Vagina (tissue), 2 donors: ENCODE measurements around the gene GRN. TPM values are rescaled to one million over a fixed set of nuclear protein-coding genes. Genes with fewer than 3 reads are reported as not detected.

Experiments
- DNase-seq, 2 donors: peaks; one replicate each; pipeline ENCODE4 v3.0.0-alpha.2; 2017; ENCODE audit errors: extremely low spot score in 2 of 2
- H3K27ac ChIP-seq: fragments of 200-600 bp; sonication (generic); one replicate; pipeline ENCODE4 v1.5.1; 2019
- H3K27me3 ChIP-seq: fragments of 200-600 bp; sonication (generic); one replicate; pipeline ENCODE4 v1.5.1; 2019
- H3K36me3 ChIP-seq, 2 donors: fragments of 200-600 bp; sonication (generic); one replicate each; pipeline ENCODE4 v1.5.1; 2017 to 2019
- H3K4me1 ChIP-seq: fragments of 200-600 bp; sonication (generic); one replicate; pipeline ENCODE4 v1.5.1; 2019
- H3K4me3 ChIP-seq, 2 donors: fragments of 200-600 bp; sonication (generic); 1 replicate in 1 of 2; 2 replicates in 1 of 2; pipeline ENCODE4 v1.5.1; 2016 to 2019
- H3K9me3 ChIP-seq: fragments of 200-600 bp; sonication (generic); one replicate; pipeline ENCODE4 v1.5.1; 2019
- POLR2A ChIP-seq, 2 donors: fragments of 450-650 bp; IDR thresholded peaks; one replicate each; pipeline ENCODE4 v1.6.1; 2017; ENCODE audit warnings: antibody characterized with exemption in 2 of 2, mild to moderate bottlenecking in 2 of 2, moderate library complexity in 2 of 2
- POLR2AphosphoS5 ChIP-seq, 2 donors: sonication (generic); formaldehyde crosslinking; IDR thresholded peaks; one replicate each; pipeline ENCODE4 v1.9.0; 2017; ENCODE audit warnings: antibody characterized with exemption in 2 of 2, mild to moderate bottlenecking in 2 of 2, low read depth in 1 of 2; ENCODE audit not compliant: insufficient read depth in 1 of 2
- intact Hi-C: fragments of 100-400 bp; cut with DNase I; formaldehyde crosslinking; loops from one replicate; pipeline ENCODE4 v1.15.1; 2023
- total RNA-seq: library from RNA; depleted of rRNA; stranded (reverse); fragments of >200 nt; gene quantifications from one replicate; pipeline ENCODE4 v1.2.3, GENCODE V29; 2016
- TF ChIP-seq, protein P1 (sequence below), 3 experiments: fragments of 450-650 bp in 2 of 3; fragments of 200-600 bp in 1 of 3; sonication (generic) in 1 of 3; IDR thresholded peaks; one replicate each; pipeline ENCODE4 v1.5.1; 2017 to 2019; ENCODE audit warnings: antibody characterized with exemption in 3 of 3, mild to moderate bottlenecking in 2 of 3, moderate library complexity in 2 of 3

GRN gene
- total RNA-seq, 1 donor from 2014 or later = 268 TPM

DNA sequence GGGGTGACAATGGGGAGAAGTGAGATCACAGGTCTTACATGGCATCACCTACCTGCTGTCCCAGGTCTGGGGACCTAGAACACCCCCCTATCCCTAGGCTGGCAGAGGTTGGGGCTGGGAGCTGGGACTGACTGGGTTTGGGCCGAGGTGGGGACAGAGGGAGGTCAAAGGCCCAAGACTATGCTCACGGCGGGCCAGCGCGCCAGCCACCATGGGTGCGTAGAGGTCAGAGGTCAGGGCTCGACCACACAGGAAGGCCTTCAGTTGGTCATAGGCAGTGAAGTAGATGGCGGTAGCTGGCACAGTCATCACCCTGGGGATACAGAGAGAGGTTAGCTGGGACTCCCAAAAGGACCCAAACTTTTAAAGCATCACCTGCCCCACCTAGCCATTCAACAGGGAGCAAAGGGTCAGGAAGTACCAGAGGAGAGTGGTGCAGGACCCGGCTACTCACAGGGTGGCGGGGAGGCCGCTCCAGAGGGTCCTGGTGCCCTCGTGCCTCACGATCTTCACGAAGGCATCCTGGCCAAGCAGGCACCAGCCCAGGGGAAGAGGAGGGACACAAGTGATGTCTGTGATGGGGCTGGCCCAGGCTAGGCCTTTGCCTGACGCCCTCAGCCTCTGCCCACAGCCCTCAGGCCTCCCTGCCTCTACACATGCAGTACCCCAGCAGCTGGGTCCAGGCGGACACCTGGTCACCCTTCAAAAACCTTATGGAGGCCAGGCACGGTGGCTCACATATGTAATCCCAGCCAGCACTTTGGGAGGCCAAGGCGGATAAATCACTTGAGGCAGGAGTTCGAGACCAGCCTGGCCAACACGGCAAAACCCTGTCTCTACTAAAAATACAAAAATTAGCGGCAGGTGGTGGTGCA is 23.6 kb upstream of the GRN start:
- H3K4me1 ChIP-seq = peaks cover 32% of the 10 kb centered on the region
- peaks cover 0 to 33% of the 10 kb centered on the region in 2 donors for H3K36me3 ChIP-seq
- intact Hi-C loops = loop anchor here (5.0 kb wide), 1 partner anchor 109 kb away; no protein-coding TSS in a partner anchor
- H3K27ac ChIP-seq = no peak overlapping the region
- DNase-seq = no peak
- TF ChIP-seq, protein P1, sequence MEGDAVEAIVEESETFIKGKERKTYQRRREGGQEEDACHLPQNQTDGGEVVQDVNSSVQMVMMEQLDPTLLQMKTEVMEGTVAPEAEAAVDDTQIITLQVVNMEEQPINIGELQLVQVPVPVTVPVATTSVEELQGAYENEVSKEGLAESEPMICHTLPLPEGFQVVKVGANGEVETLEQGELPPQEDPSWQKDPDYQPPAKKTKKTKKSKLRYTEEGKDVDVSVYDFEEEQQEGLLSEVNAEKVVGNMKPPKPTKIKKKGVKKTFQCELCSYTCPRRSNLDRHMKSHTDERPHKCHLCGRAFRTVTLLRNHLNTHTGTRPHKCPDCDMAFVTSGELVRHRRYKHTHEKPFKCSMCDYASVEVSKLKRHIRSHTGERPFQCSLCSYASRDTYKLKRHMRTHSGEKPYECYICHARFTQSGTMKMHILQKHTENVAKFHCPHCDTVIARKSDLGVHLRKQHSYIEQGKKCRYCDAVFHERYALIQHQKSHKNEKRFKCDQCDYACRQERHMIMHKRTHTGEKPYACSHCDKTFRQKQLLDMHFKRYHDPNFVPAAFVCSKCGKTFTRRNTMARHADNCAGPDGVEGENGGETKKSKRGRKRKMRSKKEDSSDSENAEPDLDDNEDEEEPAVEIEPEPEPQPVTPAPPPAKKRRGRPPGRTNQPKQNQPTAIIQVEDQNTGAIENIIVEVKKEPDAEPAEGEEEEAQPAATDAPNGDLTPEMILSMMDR (IDR thresholded peaks at IDR 0.05) = no peak
- no peak for TF ChIP-seq POLR2A (IDR thresholded peaks at IDR 0.05)
- TF ChIP-seq POLR2AphosphoS5 (IDR thresholded peaks at IDR 0.05; ENCODE audit: insufficient read depth in 1 of 2, low read depth in 1 of 2) = no peak
- H3K9me3 ChIP-seq = no peaks in the 10 kb centered on the region
- H3K27me3 ChIP-seq = no peaks in the 10 kb centered on the region
- no peak overlapping the region for H3K4me3 ChIP-seq

DNA sequence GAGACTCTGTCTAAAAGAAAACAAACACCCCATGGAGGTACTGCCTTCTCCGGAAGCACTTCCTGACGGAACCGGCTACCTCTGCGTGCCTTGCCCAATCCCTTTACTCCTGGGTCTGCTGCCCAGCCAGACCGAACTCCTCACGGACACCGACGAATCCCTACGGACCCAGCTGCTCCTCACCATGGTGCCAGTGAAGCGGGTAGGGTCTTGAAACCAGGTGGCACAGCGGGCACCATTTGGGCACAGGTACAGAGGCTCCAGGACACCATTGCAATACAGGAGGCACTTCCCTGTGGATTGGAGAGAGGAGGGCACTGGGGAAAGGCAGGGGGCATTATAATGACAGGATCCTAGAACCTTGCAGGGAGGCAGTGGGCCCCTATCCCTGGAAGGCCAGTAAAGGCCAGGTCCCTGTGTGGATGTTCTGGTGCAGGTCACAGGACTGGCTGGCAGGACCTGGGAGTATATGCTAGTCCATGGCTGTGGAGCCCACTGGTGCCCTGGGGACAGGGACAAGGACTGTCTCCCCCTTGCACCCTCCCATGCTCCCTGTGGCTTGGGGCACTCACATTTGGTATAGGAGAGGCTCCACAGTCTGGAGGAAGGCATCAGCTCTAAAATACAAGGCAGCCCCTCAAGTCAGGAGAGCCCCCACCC is 22.7 kb upstream of the GRN start:
- H3K36me3 ChIP-seq = peaks cover 0 to 33% of the 10 kb centered on the region in 2 donors
- H3K4me1 ChIP-seq = peaks cover 32% of the 10 kb centered on the region
- H3K9me3 ChIP-seq = no peaks in the 10 kb centered on the region
- H3K27me3 ChIP-seq = no peaks in the 10 kb centered on the region
- H3K4me3 ChIP-seq = no peak overlapping the region
- intact Hi-C loops = loop anchor here (5.0 kb wide), 1 partner anchor 110 kb away; no protein-coding TSS in a partner anchor
- TF ChIP-seq POLR2A (IDR thresholded peaks at IDR 0.05) (no peak), POLR2AphosphoS5 (IDR thresholded peaks at IDR 0.05; ENCODE audit: insufficient read depth in 1 of 2, low read depth in 1 of 2) (no peak)
- TF ChIP-seq, protein P1 (IDR thresholded peaks at IDR 0.05) = no peak
- no peak for DNase-seq
- no peak overlapping the region for H3K27ac ChIP-seq

DNA sequence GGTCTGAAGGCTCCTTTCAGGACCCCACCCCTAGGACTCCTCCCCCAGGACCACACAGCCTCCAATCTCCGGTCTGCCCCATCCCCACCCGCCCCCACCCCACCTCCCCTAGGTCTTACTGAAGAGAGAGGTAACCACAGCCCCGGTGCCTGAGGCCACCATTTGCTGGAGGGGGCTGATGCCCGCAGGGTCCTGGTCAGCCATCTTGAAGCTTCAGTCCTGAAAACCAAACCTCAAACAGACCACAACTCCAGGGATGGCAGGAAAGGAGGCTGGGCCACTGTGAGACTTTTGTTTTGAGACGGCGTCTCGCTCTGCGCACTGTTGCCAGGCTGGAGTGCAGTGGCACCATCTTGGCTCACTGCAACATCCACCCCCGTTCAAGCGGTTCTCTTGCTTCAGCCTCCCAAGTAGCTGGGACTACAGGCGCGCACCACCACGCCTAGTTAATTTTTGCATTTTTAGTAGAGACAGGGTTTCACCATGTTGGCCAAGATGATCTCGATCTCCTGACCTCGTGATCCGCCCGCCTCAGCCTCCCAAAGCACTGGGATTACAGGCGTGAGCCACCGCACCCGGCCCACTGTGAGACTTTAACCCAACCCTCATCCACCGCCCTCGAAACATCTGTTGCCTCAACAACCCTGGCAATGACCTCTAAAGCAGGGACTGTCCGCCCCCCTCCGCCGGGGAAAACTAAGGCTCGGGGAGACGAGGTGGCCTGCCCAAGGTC is 21.6 kb upstream of the GRN start:
- Histone ChIP-seq H3K27ac (peak overlapping the region; percentile 96), H3K36me3 (peaks cover 0 to 33% of the 10 kb centered on the region in 2 donors), H3K27me3 (no peaks in the 10 kb centered on the region), H3K9me3 (no peaks in the 10 kb centered on the region), H3K4me1 (peaks cover 32% of the 10 kb centered on the region), H3K4me3 (peak overlapping the region; percentile 91 to 97)
- TF ChIP-seq POLR2AphosphoS5 (IDR thresholded peaks at IDR 0.05; ENCODE audit: insufficient read depth in 1 of 2, low read depth in 1 of 2) = no peak
- TF ChIP-seq, protein P1 (IDR thresholded peaks at IDR 0.05) = no peak
- no peak for TF ChIP-seq POLR2A (IDR thresholded peaks at IDR 0.05)
- no peak for DNase-seq
- intact Hi-C loops = loop anchor here (1.0 to 5.0 kb wide), 2 partner anchors 99 to 111 kb away; no protein-coding TSS in a partner anchor

DNA sequence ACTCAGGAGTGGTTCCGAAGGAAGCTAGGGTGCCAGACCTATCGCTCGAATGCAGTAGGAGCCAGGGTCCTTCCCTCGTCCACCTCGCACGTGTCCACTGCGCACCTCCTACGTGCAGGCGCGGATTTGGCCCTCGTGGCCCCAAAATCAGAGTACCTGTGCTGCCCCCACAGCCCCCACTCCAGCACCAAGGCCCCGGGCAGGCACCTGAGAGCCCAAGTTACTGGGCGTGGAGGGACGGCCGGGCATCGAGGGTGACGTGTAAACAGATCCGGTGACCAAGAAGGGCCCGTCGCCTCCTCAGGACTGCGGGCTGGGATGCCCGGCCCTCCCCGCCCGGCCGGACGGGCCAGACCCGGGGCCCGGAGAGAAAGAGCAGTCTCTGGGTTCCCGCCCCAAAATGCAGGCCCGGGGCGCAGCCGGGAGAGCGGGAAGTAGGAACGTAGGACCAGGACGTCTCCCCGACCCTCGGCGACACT is 21.0 kb upstream of the GRN start:
- H3K4me1 ChIP-seq = peaks cover 32% of the 10 kb centered on the region
- no peaks in the 10 kb centered on the region for H3K9me3 ChIP-seq
- DNase-seq = no peak
- H3K36me3 ChIP-seq = peaks cover 0 to 33% of the 10 kb centered on the region in 2 donors
- intact Hi-C loops = loop anchor here (1.0 to 5.0 kb wide), 2 partner anchors 100 to 112 kb away; no protein-coding TSS in a partner anchor
- H3K4me3 ChIP-seq = peak overlapping the region; percentile 91 to 97
- TF ChIP-seq, protein P1 (IDR thresholded peaks at IDR 0.05) = no peak
- no peak for TF ChIP-seq POLR2AphosphoS5 (IDR thresholded peaks at IDR 0.05; ENCODE audit: insufficient read depth in 1 of 2, low read depth in 1 of 2)
- no peak for TF ChIP-seq POLR2A (IDR thresholded peaks at IDR 0.05)
- no peaks in the 10 kb centered on the region for H3K27me3 ChIP-seq
- H3K27ac ChIP-seq = peak overlapping the region; percentile 96
